NCI-H2196 (cell line): ENCODE data around the gene KIR2DL3.
"Not testable (repeated sequence)": the region's sequence is repeated elsewhere in the genome, so short reads cannot be mapped to it uniquely, and the experiment has no call there.

Experiments used
- DNase-seq: peaks from one replicate; lab custom pipeline; 2025; ENCODE audit not compliant: unreplicated experiment; lab: John Stamatoyannopoulos, UW

Gene KIR2DL3

GRCh38 chr19:54741950-54742349 lies 3.6 kb downstream of the KIR2DL3 start:
- DNase-seq = not testable (repeated sequence)

- not testable (repeated sequence) for DNase-seq
These were observed 5.8 kb downstream of the KIR2DL3 start for GRCh38 chr19:54744080-54744479.

- DNase-seq = not testable (repeated sequence)
These were observed 9.5 kb downstream of the KIR2DL3 start for GRCh38 chr19:54747614-54748322.

GRCh38 chr19:54750276-54750675 lies 12.0 kb downstream of the KIR2DL3 start:
- not testable (repeated sequence) for DNase-seq

- not testable (repeated sequence) for DNase-seq
These were observed 18.1 kb downstream of the KIR2DL3 start for GRCh38 chr19:54756204-54757110.

- not testable (repeated sequence) for DNase-seq
These were observed 20.3 kb downstream of the KIR2DL3 start for GRCh38 chr19:54758577-54758976.

GRCh38 chr19:54764219-54764618 lies 25.9 kb downstream of the KIR2DL3 start:
- DNase-seq = not testable (repeated sequence)

GRCh38 chr19:54766464-54766863 lies 28.2 kb downstream of the KIR2DL3 start:
- not testable (repeated sequence) for DNase-seq

- not testable (repeated sequence) for DNase-seq
These were observed 31.3 kb downstream of the KIR2DL3 start, which contains the start of gene KIR2DL1 for GRCh38 chr19:54769646-54770045. Gene KIR2DL1, plus strand, starts transcription at chr19:54769793. Its CDS starts 58 bp downstream, at chr19:54769851.

- not testable (repeated sequence) for DNase-seq
These were observed 32.2 kb downstream of the KIR2DL3 start for GRCh38 chr19:54770511-54770910.

GRCh38 chr19:54771018-54771960 lies 33.0 kb downstream of the KIR2DL3 start:
- DNase-seq = not testable (repeated sequence)

GRCh38 chr19:54772666-54773065 lies 34.4 kb downstream of the KIR2DL3 start:
- DNase-seq = not testable (repeated sequence)

GRCh38 chr19:54775095-54775815 lies 36.9 kb downstream of the KIR2DL3 start:
- DNase-seq = not testable (repeated sequence)

GRCh38 chr19:54775830-54776229 lies 37.5 kb downstream of the KIR2DL3 start:
- DNase-seq = not testable (repeated sequence)

GRCh38 chr19:54777851-54778250 lies 39.5 kb downstream of the KIR2DL3 start:
- not testable (repeated sequence) for DNase-seq

- DNase-seq = not testable (repeated sequence)
These were observed 40.6 kb downstream of the KIR2DL3 start for GRCh38 chr19:54778896-54779295.

- not testable (repeated sequence) for DNase-seq
These were observed 44.6 kb downstream of the KIR2DL3 start for GRCh38 chr19:54782916-54783315.

- not testable (repeated sequence) for DNase-seq
These were observed 47.9 kb downstream of the KIR2DL3 start for GRCh38 chr19:54786091-54786723.

- DNase-seq = not testable (repeated sequence)
These were observed 49.8 kb downstream of the KIR2DL3 start for GRCh38 chr19:54788154-54788553.
